Measurements from ENCODE around the gene PTPRC. TPM values are rescaled to one million over a fixed set of nuclear protein-coding genes. Genes with fewer than 3 reads are reported as not detected.
A peak's percentile ranks its signal among the peaks of the same experiment; 100 is the strongest.

Gene PTPRC
- polyA plus RNA-seq, 2 of the 4 experiments (the other 2 are of a cell fraction) = not detected

DNA sequence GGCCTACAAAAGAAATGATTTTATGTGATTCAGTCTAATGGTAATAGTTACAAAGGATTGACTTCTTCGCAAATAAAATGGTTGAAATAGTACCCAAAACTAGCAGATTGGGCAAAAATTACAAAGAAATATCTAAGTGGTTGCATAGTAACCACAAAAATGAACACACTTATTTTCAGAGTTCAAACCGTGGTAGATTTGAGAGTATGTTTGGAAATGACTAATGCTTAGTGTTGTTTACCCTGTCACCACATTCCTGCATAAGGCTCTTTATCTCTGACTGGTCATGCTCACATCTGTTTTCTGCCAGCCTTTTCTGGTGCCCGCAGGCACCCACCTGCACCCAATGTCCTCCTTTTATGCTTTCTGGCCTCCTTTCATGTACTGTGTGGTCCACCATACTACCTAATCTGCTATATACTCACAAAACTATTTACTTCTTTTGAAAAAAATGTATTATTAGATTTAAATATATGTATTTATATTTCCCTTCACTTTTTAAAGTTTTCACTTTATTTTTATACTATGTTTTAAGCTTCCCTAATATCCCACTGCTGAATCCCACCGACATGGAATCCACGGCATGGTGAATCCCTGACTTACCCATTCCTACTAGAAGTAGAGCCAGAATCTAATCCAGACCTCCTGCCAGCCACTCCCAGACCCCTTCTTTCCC, 30.3 kb downstream of the PTPRC start (continued):
- TF ChIP-seq, protein P1, sequence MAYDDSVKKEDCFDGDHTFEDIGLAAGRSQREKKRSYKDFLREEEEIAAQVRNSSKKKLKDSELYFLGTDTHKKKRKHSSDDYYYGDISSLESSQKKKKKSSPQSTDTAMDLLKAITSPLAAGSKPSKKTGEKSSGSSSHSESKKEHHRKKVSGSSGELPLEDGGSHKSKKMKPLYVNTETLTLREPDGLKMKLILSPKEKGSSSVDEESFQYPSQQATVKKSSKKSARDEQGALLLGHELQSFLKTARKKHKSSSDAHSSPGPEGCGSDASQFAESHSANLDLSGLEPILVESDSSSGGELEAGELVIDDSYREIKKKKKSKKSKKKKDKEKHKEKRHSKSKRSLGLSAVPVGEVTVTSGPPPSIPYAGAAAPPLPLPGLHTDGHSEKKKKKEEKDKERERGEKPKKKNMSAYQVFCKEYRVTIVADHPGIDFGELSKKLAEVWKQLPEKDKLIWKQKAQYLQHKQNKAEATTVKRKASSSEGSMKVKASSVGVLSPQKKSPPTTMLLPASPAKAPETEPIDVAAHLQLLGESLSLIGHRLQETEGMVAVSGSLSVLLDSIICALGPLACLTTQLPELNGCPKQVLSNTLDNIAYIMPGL (CRISPR knock-in tag; IDR thresholded peaks at IDR 0.05; ENCODE audit: borderline replicate concordance) = no peak
- no peak for TF ChIP-seq TP53 (CRISPR knock-in tag; IDR thresholded peaks at IDR 0.05)
- TF ChIP-seq KDM5A (IDR thresholded peaks at IDR 0.05) = no peak
- 0 out of 4 replicates have a peak, but pooled peaks of 1 of the 2 experiments have one; percentile 13 for TF ChIP-seq CEBPB (IDR thresholded peaks at IDR 0.05)
- TF ChIP-seq RAD21 (conservative IDR thresholded peaks at IDR 0.05 in 1 of 2, IDR thresholded peaks at IDR 0.05 in 1 of 2) = peak in 1 of 2 experiments; percentile 27; a peak in 1 of 5 replicates
- no peak for TF ChIP-seq ZC3H11A (IDR thresholded peaks at IDR 0.05)
- peak; percentile 92 for TF ChIP-seq GATA3 (IDR thresholded peaks at IDR 0.05; ENCODE audit: borderline replicate concordance)
- no peak for TF ChIP-seq MYC (IDR thresholded peaks at IDR 0.05; ENCODE audit: borderline replicate concordance, low read length)
- TF ChIP-seq, protein P2, sequence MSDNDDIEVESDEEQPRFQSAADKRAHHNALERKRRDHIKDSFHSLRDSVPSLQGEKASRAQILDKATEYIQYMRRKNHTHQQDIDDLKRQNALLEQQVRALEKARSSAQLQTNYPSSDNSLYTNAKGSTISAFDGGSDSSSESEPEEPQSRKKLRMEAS (IDR thresholded peaks at IDR 0.05) = peak; percentile 46; the same call in 1 of the 2 replicates
- no peak for TF ChIP-seq ZSCAN20 (CRISPR knock-in tag; IDR thresholded peaks at IDR 0.05)
- no peak for TF ChIP-seq CBX8 (IDR thresholded peaks at IDR 0.05)
- TF ChIP-seq MAZ (IDR thresholded peaks at IDR 0.05; ENCODE audit: borderline replicate concordance, low read depth, low read length) = no peak
- no peak for TF ChIP-seq SREBF2 (IDR thresholded peaks at IDR 0.05)
- TF ChIP-seq ESRRA (IDR thresholded peaks at IDR 0.05; ENCODE audit: borderline replicate concordance, low read length) = no peak
- no peak for TF ChIP-seq NPAS2 (CRISPR knock-in tag; IDR thresholded peaks at IDR 0.05; ENCODE audit: borderline replicate concordance)
- TF ChIP-seq JUN (IDR thresholded peaks at IDR 0.05) = peak; percentile 51 to 81; a peak in 2 of 5 replicates
- TF ChIP-seq, protein P3, sequence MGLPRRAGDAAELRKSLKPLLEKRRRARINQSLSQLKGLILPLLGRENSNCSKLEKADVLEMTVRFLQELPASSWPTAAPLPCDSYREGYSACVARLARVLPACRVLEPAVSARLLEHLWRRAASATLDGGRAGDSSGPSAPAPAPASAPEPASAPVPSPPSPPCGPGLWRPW (IDR thresholded peaks at IDR 0.05) = 0 out of 2 replicates have a peak, but pooled peaks have one; percentile 19
- TF ChIP-seq, protein P4, sequence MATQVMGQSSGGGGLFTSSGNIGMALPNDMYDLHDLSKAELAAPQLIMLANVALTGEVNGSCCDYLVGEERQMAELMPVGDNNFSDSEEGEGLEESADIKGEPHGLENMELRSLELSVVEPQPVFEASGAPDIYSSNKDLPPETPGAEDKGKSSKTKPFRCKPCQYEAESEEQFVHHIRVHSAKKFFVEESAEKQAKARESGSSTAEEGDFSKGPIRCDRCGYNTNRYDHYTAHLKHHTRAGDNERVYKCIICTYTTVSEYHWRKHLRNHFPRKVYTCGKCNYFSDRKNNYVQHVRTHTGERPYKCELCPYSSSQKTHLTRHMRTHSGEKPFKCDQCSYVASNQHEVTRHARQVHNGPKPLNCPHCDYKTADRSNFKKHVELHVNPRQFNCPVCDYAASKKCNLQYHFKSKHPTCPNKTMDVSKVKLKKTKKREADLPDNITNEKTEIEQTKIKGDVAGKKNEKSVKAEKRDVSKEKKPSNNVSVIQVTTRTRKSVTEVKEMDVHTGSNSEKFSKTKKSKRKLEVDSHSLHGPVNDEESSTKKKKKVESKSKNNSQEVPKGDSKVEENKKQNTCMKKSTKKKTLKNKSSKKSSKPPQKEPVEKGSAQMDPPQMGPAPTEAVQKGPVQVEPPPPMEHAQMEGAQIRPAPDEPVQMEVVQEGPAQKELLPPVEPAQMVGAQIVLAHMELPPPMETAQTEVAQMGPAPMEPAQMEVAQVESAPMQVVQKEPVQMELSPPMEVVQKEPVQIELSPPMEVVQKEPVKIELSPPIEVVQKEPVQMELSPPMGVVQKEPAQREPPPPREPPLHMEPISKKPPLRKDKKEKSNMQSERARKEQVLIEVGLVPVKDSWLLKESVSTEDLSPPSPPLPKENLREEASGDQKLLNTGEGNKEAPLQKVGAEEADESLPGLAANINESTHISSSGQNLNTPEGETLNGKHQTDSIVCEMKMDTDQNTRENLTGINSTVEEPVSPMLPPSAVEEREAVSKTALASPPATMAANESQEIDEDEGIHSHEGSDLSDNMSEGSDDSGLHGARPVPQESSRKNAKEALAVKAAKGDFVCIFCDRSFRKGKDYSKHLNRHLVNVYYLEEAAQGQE (IDR thresholded peaks at IDR 0.05) = no peak
- no peak for TF ChIP-seq TFCP2L1 (CRISPR knock-in tag; IDR thresholded peaks at IDR 0.05)
- TF ChIP-seq RFX5 (IDR thresholded peaks at IDR 0.05) = no peak
- TF ChIP-seq, protein P5, sequence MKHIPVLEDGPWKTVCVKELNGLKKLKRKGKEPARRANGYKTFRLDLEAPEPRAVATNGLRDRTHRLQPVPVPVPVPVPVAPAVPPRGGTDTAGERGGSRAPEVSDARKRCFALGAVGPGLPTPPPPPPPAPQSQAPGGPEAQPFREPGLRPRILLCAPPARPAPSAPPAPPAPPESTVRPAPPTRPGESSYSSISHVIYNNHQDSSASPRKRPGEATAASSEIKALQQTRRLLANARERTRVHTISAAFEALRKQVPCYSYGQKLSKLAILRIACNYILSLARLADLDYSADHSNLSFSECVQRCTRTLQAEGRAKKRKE (CRISPR knock-in tag; IDR thresholded peaks at IDR 0.05; ENCODE audit: low read depth) = peak; percentile 86; the same call in 1 of the 2 replicates
- TF ChIP-seq RARB (CRISPR knock-in tag; IDR thresholded peaks at IDR 0.05) = no peak
- no peak for TF ChIP-seq KDM1A (IDR thresholded peaks at IDR 0.05; ENCODE audit: low read depth)
- TF ChIP-seq CHD4 (IDR thresholded peaks at IDR 0.05; ENCODE audit: borderline replicate concordance) = no peak
- TF ChIP-seq, protein P6, sequence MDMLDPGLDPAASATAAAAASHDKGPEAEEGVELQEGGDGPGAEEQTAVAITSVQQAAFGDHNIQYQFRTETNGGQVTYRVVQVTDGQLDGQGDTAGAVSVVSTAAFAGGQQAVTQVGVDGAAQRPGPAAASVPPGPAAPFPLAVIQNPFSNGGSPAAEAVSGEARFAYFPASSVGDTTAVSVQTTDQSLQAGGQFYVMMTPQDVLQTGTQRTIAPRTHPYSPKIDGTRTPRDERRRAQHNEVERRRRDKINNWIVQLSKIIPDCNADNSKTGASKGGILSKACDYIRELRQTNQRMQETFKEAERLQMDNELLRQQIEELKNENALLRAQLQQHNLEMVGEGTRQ (IDR thresholded peaks at IDR 0.05) = no peak
- TF ChIP-seq HOXA7 (CRISPR knock-in tag; IDR thresholded peaks at IDR 0.05) = no peak
- no peak for TF ChIP-seq RNF2 (IDR thresholded peaks at IDR 0.05; ENCODE audit: borderline replicate concordance, low read depth)
- TF ChIP-seq, protein P7, sequence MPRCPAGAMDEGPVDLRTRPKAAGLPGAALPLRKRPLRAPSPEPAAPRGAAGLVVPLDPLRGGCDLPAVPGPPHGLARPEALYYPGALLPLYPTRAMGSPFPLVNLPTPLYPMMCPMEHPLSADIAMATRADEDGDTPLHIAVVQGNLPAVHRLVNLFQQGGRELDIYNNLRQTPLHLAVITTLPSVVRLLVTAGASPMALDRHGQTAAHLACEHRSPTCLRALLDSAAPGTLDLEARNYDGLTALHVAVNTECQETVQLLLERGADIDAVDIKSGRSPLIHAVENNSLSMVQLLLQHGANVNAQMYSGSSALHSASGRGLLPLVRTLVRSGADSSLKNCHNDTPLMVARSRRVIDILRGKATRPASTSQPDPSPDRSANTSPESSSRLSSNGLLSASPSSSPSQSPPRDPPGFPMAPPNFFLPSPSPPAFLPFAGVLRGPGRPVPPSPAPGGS (IDR thresholded peaks at IDR 0.05) = no peak
- TF ChIP-seq FOSL2 (IDR thresholded peaks at IDR 0.05) = peak; percentile 91
- TF ChIP-seq FOSL2 (CRISPR knock-in tag; IDR thresholded peaks at IDR 0.05) = peak; percentile 88
- no peak for TF ChIP-seq FOSB (CRISPR knock-in tag; IDR thresholded peaks at IDR 0.05)
- TF ChIP-seq POLR2AphosphoS2 (conservative IDR thresholded peaks at IDR 0.05; ENCODE audit: low read length) = no peak
